Measurements from ENCODE around the gene AHNAK2.

Gene AHNAK2

DNA sequence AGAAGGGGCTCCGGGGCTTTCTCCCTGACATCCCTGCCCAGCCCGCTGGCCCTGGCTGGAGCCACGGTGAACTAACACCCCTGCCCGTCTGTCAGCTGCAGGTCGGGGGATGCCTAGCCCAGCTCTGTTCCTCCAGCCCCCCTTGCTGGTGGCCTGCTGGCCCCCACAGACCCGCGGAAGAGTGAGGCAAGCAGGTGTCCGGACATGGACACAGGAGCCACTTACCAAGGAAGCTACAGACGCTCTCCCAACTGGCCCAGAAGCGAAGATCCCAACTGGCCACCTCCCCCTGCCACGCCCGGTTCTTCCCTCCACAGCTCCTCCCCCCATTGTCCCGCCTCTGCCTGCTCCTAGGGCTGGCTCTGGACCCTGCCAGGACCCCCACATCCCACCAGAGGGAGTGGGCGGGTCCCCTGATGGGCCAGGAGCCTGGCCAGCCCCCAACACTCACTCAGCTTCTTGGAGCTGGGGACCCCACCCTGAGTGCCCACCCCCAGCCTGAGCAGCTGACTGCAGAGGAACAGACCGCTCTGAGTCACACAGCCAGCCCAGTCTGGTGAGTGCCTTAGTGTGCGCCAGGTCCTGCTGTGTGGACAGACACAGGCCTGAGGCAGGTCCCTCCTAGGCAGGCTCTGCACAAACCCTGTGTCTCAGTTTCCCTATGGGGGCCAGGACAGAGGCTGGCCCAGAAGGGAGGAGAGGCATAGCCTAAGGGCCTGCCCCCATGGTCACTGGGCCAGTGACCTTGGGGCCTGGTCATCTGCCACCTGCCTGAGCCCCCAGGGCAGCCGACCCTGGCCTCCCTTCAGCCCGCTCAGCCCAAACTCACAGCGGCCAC is 7.7 kb downstream of the AHNAK2 start:
- no peak for DNase-seq
- H3K4me2 ChIP-seq (ENCODE audit: low read depth, low read length): no peak overlapping the region
- TF ChIP-seq EZH2 (optimal IDR thresholded peaks at IDR 0.05; ENCODE audit: low read depth, low read length) (no peak), CTCF (IDR thresholded peaks at IDR 0.05; ENCODE audit: low read length) (no peak), EZH2phosphoT487 (IDR thresholded peaks at IDR 0.05; ENCODE audit: low read length) (no peak)

GRCh38 chr14:104969741-104970230 is 8.4 kb downstream of the AHNAK2 start:
- Histone ChIP-seq H3K4me1 (ENCODE audit: low read length) (no peaks in the 10 kb centered on the region), H3K4me2 (ENCODE audit: low read depth, low read length) (no peak overlapping the region), H3K9ac (ENCODE audit: low read length) (no peak overlapping the region), H4K20me1 (ENCODE audit: insufficient read depth, low read length) (no peaks in the 10 kb centered on the region), H3F3A (ENCODE audit: insufficient read depth, low read length) (no peaks in the 10 kb centered on the region), H3K27ac (ENCODE audit: low read length) (no peak overlapping the region), H3K27me3 (replicated peaks; ENCODE audit: insufficient read depth, low read length) (peaks cover 36% of the 10 kb centered on the region), H3K9me3 (replicated peaks; ENCODE audit: insufficient read depth, low read length) (no peaks in the 10 kb centered on the region), H3K9me2 (replicated peaks; ENCODE audit: insufficient read depth, low read length) (no peaks in the 10 kb centered on the region), H2AFZ (ENCODE audit: low read length) (no peak overlapping the region), H3K79me2 (ENCODE audit: low read length) (no peaks in the 10 kb centered on the region), H3K4me3 (ENCODE audit: low read length) (no peak overlapping the region), H3K36me3 (replicated peaks; ENCODE audit: insufficient read depth, low read length) (no peaks in the 10 kb centered on the region)
- TF ChIP-seq CTCF (IDR thresholded peaks at IDR 0.05; ENCODE audit: low read length): no peak
- no peak for TF ChIP-seq EZH2phosphoT487 (IDR thresholded peaks at IDR 0.05; ENCODE audit: low read length)
- no peak for TF ChIP-seq EZH2 (optimal IDR thresholded peaks at IDR 0.05; ENCODE audit: low read depth, low read length)
- DNase-seq: no peak

More for the DNA sequence above, 7.7 kb downstream of the AHNAK2 start:
- Histone ChIP-seq H3K4me3 (ENCODE audit: low read length) (no peak overlapping the region), H3K4me1 (ENCODE audit: low read length) (no peaks in the 10 kb centered on the region), H3K9me2 (replicated peaks; ENCODE audit: insufficient read depth, low read length) (no peaks in the 10 kb centered on the region), H4K20me1 (ENCODE audit: insufficient read depth, low read length) (no peaks in the 10 kb centered on the region), H2AFZ (ENCODE audit: low read length) (no peak overlapping the region), H3K79me2 (ENCODE audit: low read length) (no peaks in the 10 kb centered on the region), H3K36me3 (replicated peaks; ENCODE audit: insufficient read depth, low read length) (no peaks in the 10 kb centered on the region), H3F3A (ENCODE audit: insufficient read depth, low read length) (no peaks in the 10 kb centered on the region), H3K27ac (ENCODE audit: low read length) (no peak overlapping the region), H3K9ac (ENCODE audit: low read length) (no peak overlapping the region), H3K27me3 (replicated peaks; ENCODE audit: insufficient read depth, low read length) (peaks cover 34% of the 10 kb centered on the region), H3K9me3 (replicated peaks; ENCODE audit: insufficient read depth, low read length) (no peaks in the 10 kb centered on the region)

DNA sequence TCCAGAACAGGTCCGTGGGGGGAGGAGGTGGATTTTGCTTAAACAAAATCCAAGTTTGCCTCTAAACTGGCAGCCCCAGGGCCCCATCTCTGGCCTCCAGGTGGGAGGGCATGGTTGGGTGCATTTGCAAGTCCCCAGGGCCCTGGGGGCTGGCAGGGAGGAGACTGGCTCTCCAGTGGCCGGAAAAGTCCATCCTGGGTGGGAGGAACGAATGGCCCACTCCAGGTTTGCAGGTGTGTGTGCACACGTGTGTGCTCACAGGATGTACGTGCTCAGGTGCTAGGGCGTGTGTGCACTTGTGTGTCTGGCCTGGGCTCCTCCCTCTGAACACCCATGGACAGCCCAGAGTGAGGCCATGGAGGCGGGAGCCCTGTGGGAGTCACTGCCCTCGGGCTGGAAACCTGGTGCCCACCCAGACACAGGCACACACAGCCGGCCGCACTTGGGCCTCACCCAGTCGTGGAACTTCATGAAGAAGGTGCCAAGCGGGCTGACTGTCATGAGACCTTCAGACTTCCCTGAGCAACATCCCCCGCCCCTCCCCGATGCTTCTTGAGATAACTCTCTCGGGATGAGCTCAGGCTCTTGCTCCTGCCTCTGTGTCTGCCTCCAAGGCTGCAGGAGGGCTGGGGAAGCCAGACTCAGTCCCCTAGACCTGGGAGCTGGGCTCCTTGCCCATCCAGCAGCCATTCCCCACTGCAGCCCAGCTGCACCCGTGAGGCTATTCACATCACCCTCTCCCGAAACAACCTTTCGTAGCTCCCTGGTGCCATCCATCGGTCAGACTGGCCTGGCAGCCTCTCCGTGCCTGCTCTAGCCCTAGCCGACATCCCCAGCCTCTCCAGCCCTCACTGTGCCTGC is 9.4 kb downstream of the AHNAK2 start:
- H3K4me1 ChIP-seq (ENCODE audit: low read length): no peaks in the 10 kb centered on the region
- no peak overlapping the region for H3K9ac ChIP-seq (ENCODE audit: low read length)
- no peaks in the 10 kb centered on the region for H3K36me3 ChIP-seq (replicated peaks; ENCODE audit: insufficient read depth, low read length)
- no peak overlapping the region for H3K27ac ChIP-seq (ENCODE audit: low read length)
- no peaks in the 10 kb centered on the region for H3K9me2 ChIP-seq (replicated peaks; ENCODE audit: insufficient read depth, low read length)
- peaks cover 39% of the 10 kb centered on the region for H3K27me3 ChIP-seq (replicated peaks; ENCODE audit: insufficient read depth, low read length)
- H4K20me1 ChIP-seq (ENCODE audit: insufficient read depth, low read length): no peaks in the 10 kb centered on the region
- no peak for TF ChIP-seq EZH2 (optimal IDR thresholded peaks at IDR 0.05; ENCODE audit: low read depth, low read length)
- no peak for TF ChIP-seq EZH2phosphoT487 (IDR thresholded peaks at IDR 0.05; ENCODE audit: low read length)
- TF ChIP-seq CTCF (IDR thresholded peaks at IDR 0.05; ENCODE audit: low read length): no peak
- H3K4me3 ChIP-seq (ENCODE audit: low read length): no peak overlapping the region
- DNase-seq: no peak
- no peak overlapping the region for H3K4me2 ChIP-seq (ENCODE audit: low read depth, low read length)
- H3K79me2 ChIP-seq (ENCODE audit: low read length): no peaks in the 10 kb centered on the region
- no peak overlapping the region for H2AFZ ChIP-seq (ENCODE audit: low read length)
- no peaks in the 10 kb centered on the region for H3K9me3 ChIP-seq (replicated peaks; ENCODE audit: insufficient read depth, low read length)
- H3F3A ChIP-seq (ENCODE audit: insufficient read depth, low read length): no peaks in the 10 kb centered on the region

All from MM.1S (cell line).